Ishikawa (cell line): Measurements from ENCODE around the gene MRGPRG.

Experiments used
- CEBPB ChIP-seq: IDR thresholded peaks from 2 replicates; pipeline ENCODE4 v1.6.1; 2012
- CREB1 ChIP-seq: IDR thresholded peaks from 2 replicates; pipeline ENCODE4 v1.6.1; 2012; ENCODE audit warnings: low read depth
- EGR1 ChIP-seq: IDR thresholded peaks from 2 replicates; pipeline ENCODE4 v1.6.1; 2012
- EP300 ChIP-seq: IDR thresholded peaks from 2 replicates; pipeline ENCODE4 v1.6.1; 2012; ENCODE audit warnings: borderline replicate concordance
- FOXM1 ChIP-seq: IDR thresholded peaks from 2 replicates; pipeline ENCODE4 v1.6.1; 2012; ENCODE audit warnings: low read depth, borderline replicate concordance
- NFIC ChIP-seq: IDR thresholded peaks from 2 replicates; pipeline ENCODE4 v1.6.1; 2012
- RAD21 ChIP-seq: IDR thresholded peaks from 2 replicates; pipeline ENCODE4 v1.6.1; 2012; ENCODE audit warnings: low read depth
- TAF1 ChIP-seq: IDR thresholded peaks from 2 replicates; pipeline ENCODE4 v1.6.1; 2012; ENCODE audit warnings: low read depth, mild to moderate bottlenecking
- TCF12 ChIP-seq: IDR thresholded peaks from 2 replicates; pipeline ENCODE4 v1.6.1; 2012; ENCODE audit warnings: low read depth
- TEAD4 ChIP-seq: IDR thresholded peaks from 2 replicates; pipeline ENCODE4 v1.6.1; 2012
- YY1 ChIP-seq: IDR thresholded peaks from 2 replicates; pipeline ENCODE4 v1.6.1; 2012; ENCODE audit warnings: low read depth
- ZBTB7A ChIP-seq: IDR thresholded peaks from 2 replicates; pipeline ENCODE4 v1.6.1; 2012; ENCODE audit warnings: low read depth
- TF ChIP-seq, protein P1 (sequence below): IDR thresholded peaks from 2 replicates; pipeline ENCODE4 v1.6.1; 2012
- TF ChIP-seq, protein P2 (sequence below): IDR thresholded peaks from 2 replicates; pipeline ENCODE4 v1.6.1; 2012
- TF ChIP-seq, protein P3 (sequence below): IDR thresholded peaks from 2 replicates; pipeline ENCODE4 v1.6.1; 2012; ENCODE audit warnings: low read depth, mild to moderate bottlenecking

The MRGPRG gene, protein sequence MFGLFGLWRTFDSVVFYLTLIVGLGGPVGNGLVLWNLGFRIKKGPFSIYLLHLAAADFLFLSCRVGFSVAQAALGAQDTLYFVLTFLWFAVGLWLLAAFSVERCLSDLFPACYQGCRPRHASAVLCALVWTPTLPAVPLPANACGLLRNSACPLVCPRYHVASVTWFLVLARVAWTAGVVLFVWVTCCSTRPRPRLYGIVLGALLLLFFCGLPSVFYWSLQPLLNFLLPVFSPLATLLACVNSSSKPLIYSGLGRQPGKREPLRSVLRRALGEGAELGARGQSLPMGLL

DNA sequence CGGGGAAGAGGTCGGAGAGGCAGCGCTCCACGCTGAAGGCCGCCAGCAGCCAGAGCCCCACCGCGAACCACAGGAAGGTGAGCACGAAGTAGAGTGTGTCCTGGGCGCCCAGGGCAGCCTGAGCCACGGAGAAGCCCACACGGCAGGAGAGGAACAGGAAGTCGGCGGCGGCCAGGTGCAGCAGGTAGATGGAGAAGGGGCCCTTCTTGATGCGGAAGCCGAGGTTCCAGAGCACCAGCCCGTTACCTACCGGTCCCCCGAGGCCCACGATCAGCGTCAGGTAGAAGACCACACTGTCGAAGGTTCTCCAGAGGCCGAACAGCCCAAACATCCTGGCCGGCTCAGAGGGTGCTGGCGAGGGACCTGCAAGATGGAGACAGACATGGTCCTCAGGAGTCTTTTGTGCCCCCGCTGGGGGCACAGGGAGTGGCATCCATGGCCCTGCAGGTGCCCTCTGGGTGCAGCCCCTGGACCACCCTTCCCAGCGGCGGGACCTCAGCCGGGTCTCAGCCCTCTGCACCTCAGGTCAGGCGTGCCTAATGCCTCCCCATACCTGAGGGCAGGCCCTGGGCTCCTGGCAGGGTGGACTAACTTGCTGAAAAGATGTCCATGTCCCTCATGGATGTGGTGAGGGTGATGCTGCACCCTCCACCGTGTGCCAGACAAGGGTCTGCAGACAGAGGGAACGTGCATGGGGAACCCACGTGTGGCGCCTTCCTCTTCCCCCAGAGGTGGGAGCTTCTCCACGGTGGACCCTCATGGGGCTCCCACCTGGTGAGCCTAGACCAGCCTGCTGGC lies at the start of gene MRGPRG:
Gene MRGPRG, minus strand, starts transcription at position 331 of the 798 bp plus-strand sequence. Its CDS starts 0 bp downstream, at position 331.
- TF ChIP-seq CREB1: no peak
- TF ChIP-seq, protein P1, sequence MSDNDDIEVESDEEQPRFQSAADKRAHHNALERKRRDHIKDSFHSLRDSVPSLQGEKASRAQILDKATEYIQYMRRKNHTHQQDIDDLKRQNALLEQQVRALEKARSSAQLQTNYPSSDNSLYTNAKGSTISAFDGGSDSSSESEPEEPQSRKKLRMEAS: no peak
- no peak for TF ChIP-seq RAD21
- TF ChIP-seq NFIC: no peak
- TF ChIP-seq TAF1: no peak
- TF ChIP-seq, protein P2, sequence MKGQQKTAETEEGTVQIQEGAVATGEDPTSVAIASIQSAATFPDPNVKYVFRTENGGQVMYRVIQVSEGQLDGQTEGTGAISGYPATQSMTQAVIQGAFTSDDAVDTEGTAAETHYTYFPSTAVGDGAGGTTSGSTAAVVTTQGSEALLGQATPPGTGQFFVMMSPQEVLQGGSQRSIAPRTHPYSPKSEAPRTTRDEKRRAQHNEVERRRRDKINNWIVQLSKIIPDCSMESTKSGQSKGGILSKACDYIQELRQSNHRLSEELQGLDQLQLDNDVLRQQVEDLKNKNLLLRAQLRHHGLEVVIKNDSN: no peak

DNA sequence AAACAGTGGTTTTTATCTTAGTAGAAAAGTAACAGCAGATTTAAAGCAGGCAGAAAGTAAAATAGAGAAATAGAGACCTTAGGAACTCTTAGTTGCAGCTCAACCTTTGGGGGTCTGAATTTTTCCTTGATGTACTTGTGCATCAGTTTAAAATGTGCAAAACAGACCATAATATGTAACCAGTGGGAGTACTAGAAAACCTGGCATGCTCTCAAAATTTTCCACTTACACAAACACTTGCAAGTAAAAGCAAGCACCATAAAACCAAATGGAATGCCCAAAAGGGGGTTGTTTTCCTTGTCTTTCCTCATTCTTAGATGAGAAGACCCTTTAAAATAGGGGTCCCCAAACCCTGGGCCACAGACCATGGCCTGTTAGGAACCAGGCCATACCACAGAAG lies 26.5 kb upstream of the MRGPRG start:
- TF ChIP-seq NFIC (no peak), TAF1 (no peak)
- TF ChIP-seq, protein P3, sequence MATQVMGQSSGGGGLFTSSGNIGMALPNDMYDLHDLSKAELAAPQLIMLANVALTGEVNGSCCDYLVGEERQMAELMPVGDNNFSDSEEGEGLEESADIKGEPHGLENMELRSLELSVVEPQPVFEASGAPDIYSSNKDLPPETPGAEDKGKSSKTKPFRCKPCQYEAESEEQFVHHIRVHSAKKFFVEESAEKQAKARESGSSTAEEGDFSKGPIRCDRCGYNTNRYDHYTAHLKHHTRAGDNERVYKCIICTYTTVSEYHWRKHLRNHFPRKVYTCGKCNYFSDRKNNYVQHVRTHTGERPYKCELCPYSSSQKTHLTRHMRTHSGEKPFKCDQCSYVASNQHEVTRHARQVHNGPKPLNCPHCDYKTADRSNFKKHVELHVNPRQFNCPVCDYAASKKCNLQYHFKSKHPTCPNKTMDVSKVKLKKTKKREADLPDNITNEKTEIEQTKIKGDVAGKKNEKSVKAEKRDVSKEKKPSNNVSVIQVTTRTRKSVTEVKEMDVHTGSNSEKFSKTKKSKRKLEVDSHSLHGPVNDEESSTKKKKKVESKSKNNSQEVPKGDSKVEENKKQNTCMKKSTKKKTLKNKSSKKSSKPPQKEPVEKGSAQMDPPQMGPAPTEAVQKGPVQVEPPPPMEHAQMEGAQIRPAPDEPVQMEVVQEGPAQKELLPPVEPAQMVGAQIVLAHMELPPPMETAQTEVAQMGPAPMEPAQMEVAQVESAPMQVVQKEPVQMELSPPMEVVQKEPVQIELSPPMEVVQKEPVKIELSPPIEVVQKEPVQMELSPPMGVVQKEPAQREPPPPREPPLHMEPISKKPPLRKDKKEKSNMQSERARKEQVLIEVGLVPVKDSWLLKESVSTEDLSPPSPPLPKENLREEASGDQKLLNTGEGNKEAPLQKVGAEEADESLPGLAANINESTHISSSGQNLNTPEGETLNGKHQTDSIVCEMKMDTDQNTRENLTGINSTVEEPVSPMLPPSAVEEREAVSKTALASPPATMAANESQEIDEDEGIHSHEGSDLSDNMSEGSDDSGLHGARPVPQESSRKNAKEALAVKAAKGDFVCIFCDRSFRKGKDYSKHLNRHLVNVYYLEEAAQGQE: no peak

DNA sequence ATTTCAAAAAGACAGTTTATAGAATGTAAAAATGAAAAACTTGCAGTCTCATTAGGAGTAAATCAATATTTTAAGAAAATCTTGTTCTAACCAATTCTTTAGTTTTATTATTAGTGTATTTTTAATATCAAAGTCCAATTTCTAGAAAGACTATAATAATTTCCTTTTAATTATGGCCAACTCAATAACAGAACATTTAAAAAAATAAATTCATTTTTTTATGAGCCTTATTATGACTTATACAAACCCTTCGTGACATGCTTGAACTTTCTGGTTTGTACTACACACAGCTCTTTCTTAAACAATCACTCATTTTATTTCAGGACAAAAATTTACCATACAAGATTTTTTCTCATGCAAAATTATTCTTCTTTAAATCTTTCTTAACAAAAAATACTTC lies 25.3 kb upstream of the MRGPRG start:
- TF ChIP-seq, protein P3: no peak
- TF ChIP-seq ZBTB7A: no peak
- no peak for TF ChIP-seq TEAD4
- TF ChIP-seq TAF1: no peak
- no peak for TF ChIP-seq CREB1
- no peak for TF ChIP-seq YY1
- TF ChIP-seq RAD21: no peak
- TF ChIP-seq TCF12: no peak
- TF ChIP-seq CEBPB: no peak
- no peak for TF ChIP-seq FOXM1
- TF ChIP-seq NFIC: no peak
- no peak for TF ChIP-seq EP300
- no peak for TF ChIP-seq EGR1
- TF ChIP-seq, protein P1: no peak
- TF ChIP-seq, protein P2: no peak

DNA sequence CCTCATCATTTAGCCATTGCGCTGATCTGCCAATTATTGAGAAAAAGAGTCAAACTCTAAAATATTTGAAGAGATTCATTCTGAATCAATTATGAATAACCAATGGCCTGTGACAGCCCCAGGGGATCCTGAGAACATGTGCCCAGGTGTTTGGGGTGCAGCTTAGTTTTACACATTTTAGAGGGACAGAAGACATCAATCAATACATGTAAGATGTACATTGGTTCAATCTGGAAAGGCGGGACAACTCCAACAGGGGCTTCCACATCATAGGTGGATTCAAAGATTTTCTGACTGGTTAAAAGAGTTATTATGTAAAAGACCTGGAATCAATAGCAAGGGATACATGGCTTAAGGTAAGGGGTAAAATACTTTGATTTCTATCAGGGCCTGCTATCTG lies 18.5 kb upstream of the MRGPRG start:
- TF ChIP-seq TAF1 (no peak), NFIC (no peak), FOXM1 (no peak), ZBTB7A (no peak), EP300 (no peak), EGR1 (no peak), CREB1 (no peak), TEAD4 (no peak)
- TF ChIP-seq, protein P1: no peak
- TF ChIP-seq, protein P2: no peak
- TF ChIP-seq, protein P3: no peak
